B cell (primary cell): Measurements from ENCODE around the gene ATR.
"Not testable (repeated sequence)": the region's sequence is repeated elsewhere in the genome, so short reads cannot be mapped to it uniquely, and the experiment has no call there.

Experiments
- EZH2 ChIP-seq: IDR thresholded peaks from 2 replicates; pipeline ENCODE4 v1.6.1; 2012; ENCODE audit warnings: borderline replicate concordance, low read depth, mild to moderate bottlenecking, moderate library complexity, low read length; ENCODE audit not compliant: insufficient read depth, poor library complexity, severe bottlenecking
- TF ChIP-seq, protein P1 (sequence below): fragments of 200-600 bp; IDR thresholded peaks from one replicate; pipeline ENCODE4 v1.8.0; 2022; ENCODE audit warnings: antibody characterized with exemption, mild to moderate bottlenecking

DNA sequence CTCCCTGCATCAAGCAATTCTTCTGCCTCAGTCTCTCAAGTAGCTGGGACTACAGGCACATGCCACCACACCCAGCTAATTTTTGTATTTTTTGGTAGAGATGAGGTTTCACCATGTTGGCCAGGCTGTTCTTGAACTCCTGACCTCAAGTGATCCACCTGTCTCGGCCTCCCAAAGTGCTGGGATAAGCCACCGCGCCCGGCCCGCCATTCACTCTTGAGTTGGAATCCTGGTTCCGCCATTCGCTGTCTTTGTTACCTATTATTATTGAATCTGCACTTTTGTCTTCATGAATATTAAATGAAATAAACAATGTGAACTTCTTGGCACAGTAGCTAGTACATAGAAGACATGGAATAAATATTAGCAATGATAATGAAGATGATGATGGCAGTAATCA is 13.7 kb upstream of the ATR start:
- TF ChIP-seq, protein P1, sequence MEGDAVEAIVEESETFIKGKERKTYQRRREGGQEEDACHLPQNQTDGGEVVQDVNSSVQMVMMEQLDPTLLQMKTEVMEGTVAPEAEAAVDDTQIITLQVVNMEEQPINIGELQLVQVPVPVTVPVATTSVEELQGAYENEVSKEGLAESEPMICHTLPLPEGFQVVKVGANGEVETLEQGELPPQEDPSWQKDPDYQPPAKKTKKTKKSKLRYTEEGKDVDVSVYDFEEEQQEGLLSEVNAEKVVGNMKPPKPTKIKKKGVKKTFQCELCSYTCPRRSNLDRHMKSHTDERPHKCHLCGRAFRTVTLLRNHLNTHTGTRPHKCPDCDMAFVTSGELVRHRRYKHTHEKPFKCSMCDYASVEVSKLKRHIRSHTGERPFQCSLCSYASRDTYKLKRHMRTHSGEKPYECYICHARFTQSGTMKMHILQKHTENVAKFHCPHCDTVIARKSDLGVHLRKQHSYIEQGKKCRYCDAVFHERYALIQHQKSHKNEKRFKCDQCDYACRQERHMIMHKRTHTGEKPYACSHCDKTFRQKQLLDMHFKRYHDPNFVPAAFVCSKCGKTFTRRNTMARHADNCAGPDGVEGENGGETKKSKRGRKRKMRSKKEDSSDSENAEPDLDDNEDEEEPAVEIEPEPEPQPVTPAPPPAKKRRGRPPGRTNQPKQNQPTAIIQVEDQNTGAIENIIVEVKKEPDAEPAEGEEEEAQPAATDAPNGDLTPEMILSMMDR, result not testable (repeated sequence)
- TF ChIP-seq EZH2, result not testable (repeated sequence)
